HG03520 (cell line): ENCODE results near the gene KCNG1.

Experiments
- ATAC-seq: cut with Tn5 transposase; IDR thresholded peaks from one replicate; pipeline ENCODE4 v1.9.1; 2021; ENCODE audit warnings: mild to moderate bottlenecking, moderate library complexity; ENCODE audit not compliant: unreplicated experiment

The KCNG1 gene

DNA sequence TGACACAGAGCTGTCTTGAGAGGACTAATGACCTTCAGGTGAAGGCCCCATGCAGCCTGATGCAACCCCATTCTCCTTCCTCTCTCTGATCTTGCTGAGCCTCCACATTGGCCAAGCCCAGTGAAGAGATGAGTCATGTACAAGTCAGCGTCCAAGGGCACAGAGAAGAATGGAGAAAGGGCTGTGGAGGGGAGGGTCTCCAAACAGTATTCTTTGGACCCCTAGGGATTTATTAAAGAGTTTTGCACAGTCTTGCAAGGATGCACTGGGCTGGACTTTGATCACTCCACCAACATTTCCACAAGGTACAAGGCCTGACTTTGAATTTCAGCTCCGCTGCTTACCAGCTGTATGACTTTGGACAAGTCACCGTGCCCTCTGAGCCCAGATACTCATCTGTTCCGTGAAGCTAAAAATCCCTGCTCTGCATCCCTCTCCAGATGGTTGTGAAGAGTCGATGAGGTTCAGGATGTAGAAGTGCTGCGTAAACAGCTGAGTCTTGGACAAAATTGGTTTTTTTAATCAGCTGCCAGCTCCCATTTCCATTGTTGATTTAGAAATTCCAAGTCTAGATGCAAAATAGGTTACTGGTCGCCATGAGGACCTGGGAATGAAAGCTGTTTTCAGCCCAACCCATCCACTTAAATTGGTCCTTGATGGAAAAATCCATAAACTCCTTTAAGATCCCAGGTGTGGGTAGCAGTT, 14.1 kb upstream of the KCNG1 start:
- no peak for ATAC-seq

DNA sequence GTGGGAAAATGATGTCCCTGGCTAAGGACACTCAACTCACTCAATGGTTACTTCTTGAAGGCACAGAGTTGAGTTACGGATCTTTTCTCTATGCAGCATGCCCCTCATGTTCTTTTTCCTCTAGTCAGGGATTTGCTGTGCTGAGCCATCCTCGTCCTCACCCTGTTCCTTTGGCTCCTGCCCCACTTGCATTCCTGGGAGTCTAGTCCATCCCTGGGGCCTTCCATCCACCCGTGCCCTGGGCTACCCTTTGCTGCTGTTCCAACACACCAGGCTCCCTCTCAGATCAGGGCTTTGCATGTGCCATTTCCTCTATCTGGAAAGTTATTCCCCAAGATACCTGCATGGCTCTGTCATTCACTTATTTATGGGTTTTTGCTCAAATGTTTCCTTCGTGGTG, 13.3 kb upstream of the KCNG1 start:
- no peak for ATAC-seq

DNA sequence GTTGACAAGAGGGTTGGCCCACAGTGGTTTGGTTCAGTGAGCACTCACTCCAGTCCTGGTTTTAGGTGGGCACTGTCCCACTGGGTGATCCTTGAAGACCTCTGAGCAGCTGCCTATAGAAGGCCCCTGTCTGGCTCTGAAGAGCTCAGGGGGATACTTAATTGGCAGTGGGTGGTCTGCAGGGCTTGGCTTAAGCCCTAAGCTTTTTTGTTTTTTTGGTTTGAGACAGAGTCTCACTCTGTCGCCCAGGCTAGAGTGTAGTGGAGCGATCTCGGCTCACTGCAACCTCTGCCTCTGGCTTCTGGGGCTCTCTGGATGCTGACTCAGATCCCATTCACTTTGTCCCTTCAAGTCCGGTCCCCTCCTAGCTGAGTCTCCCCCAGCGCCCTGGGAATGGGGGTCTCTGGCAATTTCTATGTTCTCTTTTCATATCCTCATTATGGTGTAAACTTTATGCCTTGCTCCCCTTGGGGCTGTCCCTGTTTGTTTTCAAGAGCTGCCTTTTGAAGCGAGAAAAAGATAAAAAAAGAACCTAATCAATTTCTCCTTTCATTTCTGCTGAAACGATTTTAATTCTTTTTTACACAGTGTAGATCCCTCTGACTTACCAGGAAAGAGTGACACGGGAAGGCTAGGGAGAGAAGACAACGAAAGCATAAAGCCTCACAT, 12.2 kb upstream of the KCNG1 start:
- ATAC-seq = no peak

DNA sequence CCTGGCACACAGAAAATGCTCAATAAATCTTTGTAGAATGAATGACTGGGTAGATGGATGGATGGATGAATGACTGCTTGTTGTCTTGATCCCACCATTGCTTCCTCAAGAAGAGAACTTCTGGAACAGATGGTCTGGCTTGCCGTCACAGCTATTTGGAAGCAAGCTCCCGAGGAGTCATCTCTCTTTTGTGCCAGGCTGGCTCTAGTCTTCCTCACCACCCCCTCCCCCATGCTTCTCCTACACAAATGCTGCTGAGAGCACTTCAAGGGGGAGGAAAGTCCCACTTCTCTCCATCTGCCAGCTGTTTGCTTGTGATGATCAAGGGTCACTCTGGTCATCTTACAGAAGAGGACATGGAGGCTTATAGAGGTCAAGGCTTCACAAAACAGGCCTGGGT, 11.6 kb upstream of the KCNG1 start:
- ATAC-seq = no peak

DNA sequence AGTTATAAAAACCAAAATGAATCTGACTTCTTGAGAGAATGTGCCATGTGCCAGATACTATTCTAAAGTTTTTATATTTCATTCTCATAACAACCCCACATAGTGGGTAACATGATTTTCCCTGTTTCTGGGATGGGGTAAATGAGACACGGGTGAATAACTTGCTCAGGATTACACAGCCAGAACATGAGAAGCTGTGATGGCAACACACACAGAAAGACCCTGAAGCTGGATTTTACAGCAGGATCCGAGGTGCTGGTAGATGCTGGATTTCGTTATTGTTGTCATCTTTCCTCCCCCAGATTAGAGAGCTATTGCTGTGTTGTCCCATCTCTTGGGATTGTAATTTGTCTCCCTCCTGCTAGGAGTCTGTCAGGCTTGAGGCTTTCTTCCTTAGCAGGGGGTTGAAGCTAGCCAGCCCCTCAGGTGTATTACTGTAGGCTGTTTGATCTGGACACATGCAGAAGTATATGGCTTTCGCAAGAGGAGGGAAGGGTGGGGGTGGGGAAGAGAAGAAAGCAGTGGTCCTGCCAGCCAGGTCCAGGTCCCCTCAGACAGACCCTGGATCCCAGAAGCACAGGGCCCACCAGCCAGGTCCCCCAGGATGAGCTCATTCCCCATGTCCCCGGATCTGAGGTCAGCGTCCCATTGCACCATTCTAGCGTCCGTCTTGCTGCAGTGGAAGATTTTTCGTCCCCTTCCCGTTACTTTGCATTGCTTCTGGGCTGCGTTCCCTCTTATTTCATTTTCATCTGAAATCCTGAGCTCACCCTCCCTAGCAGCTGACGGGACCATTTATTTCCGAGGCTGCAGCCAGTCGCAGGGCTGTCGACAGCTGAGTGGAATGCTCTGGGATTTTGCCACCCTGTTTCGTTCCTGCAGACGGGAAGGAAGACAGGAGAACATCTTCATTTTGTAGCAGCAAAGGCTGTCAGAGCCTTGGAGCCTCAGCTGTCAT, 7.3 kb upstream of the KCNG1 start:
- ATAC-seq = no peak

DNA sequence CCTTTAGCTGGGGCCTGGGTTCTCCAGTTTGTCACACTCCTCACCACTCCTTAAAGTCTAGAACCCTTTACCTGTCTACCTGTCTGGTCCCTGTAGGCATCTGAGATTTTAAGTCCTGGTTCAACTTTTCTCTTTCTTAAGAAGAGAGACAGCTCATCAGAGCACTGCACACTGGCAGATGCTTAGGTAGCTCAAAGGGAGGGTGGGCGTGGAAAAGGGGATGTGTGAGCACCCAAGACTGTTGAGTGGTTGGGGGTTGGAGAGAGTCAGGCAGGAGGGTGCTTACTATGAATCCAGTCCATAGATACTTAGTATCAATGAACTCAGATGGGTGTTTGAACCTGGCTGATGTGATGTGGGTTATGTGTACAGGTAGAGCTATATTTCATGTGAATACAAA, 6.6 kb upstream of the KCNG1 start:
- ATAC-seq = no peak

DNA sequence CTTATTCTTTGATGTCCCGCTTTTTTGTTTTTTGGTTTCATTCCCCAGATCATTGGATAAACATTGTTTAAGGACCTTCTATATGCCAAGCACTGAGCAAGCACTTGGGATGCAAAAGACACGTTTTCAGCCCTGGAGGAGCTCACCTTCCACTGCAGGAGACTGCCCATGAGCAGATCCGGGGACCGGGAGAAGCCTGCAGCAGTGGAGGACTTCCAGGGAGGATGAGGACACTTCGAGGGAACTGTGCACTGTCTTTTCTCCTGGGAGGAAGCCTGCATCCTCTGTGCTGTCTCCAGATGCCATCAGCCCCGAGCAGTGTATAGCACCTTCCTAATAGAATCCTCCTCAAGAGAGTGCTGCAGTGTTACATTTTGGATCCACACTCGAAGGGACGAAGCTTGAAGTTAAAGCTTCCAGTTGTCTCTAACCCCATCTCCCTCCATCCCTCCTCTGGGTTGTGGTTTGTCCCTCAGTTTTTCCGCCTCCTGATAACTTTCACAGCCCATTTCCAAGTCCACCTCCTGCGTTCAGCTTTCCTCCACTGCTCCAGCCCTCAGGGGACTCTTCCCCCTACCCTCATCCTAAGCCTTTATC, 5.8 kb upstream of the KCNG1 start:
- no peak for ATAC-seq

DNA sequence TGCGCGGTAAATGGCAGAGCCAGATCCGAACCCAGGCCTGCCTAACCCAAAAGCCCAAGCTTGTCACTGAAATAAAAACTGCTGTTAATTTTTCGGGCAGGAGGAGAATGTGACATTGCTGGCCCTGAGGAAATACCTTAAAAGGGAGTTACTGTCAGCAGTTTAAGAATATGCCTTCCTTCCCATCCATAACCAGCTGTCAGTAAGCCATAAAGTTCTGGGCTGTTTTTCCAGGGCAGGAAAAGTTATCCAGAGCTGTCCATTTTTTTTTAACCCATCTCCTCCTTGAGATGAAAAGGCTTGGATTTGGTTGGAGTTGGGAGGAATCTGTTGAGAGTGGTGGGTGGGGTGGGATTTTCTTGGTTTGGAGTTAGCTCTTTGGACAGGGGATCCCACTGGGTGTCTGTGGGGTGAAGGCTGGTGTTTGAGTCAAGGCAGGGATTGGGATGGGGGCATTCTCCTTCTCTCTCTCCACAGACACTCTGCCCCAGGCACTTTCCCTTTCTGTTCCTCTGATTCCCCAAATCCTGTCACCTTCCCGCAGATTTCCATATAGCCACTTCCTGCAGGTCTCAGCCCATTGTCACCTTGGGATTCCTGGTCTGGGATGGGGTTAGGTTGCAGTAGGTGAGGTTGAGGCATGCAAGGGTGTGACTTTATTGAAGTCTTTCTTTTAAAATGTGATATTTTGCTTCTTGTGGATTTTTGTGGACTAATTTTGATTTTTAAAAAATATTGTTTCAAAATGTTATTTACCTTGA, 4.3 kb upstream of the KCNG1 start:
- no peak for ATAC-seq

DNA sequence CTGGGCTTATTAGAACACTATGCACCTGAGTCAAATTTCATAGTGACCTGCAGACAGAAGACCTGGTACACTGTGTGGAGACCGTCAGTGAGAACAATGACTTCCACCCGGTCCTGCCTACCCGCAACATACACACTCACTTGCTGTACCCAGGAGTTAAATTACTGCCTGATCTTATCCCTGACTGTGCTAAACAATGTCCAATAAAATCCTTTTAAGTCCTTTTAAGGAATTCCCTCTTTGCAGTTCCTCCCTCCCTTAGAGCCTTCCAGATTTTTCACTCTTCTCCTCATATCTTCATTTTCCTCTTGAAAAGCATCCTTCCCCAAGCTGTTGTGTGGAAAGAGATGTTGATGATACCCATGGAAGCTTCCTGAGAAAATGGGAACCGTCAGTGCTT, 3.4 kb upstream of the KCNG1 start:
- no peak for ATAC-seq

DNA sequence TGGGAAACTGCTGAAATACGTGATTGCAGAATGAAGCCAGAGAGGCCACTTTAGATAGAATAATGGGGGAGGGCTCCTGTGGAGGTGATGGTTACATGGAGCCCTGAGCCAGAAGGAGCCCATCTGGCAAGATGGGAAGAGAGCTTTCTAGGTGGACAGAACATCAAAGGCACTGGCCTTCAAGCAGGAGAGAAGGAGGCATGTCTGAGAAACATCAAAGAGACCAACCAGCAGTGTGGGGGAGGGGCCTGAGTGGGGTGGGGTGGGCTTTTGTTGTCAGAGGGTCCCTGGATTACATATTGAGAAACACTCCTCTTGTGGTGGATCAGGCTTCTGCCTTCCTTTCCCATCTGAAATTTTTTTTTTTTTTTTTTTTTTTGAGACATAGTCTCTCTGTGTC, 1.9 kb upstream of the KCNG1 start:
- no peak for ATAC-seq

DNA sequence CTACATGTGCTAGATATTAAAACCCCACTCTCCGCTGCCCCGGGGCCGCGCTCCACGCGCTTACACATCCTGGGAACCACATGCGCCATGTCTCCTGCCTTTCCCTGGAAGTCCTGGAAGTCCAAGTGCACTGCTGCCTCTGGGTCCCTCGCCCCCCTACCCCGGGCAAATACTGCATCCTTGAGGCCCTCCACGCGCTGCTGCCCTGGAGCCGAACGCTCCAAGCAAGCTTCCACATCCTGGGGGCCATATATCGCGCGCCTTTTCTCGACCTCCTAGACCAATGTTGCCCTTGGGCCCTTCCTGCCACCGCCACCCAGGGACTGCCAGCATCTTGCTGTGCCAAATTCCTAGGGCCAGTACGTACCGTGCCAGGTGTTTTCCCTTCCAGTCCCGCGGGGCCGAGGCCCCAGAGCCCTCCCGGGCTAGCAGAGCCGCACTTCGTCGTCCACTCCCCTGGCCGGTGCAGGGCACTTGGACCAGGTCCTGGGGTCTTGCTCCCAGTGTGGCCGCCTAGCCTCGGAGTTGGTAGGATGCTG, 779 bp upstream of the KCNG1 start:
- ATAC-seq = no peak

DNA sequence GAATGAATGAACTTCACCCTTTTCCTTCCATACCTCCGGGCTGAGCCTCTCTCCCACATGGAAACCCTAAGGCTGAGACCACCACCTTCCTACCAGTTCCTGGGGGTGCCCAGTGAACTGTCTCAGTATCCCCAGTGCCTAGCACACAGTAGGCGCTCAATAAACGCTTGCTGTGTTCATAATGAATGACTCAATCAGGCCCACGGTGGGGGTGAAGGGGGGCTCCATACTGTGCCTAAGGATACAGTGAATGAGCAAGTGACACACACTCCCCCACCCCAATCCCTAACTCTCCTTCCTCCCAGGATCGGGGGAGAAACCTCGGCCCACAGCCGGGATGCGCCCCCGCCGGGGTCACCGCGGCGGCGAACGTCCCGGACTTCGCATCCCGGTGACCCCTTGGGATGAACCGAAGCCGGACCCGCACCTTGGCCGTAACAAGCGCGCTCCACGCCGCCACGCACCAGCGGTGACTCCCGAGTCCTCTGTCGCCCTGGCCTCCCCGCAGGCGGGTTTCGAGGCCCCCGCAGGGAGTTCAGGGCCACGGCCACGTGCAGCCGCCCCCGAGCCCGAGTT, 592 bp downstream of the KCNG1 start:
- ATAC-seq = no peak

DNA sequence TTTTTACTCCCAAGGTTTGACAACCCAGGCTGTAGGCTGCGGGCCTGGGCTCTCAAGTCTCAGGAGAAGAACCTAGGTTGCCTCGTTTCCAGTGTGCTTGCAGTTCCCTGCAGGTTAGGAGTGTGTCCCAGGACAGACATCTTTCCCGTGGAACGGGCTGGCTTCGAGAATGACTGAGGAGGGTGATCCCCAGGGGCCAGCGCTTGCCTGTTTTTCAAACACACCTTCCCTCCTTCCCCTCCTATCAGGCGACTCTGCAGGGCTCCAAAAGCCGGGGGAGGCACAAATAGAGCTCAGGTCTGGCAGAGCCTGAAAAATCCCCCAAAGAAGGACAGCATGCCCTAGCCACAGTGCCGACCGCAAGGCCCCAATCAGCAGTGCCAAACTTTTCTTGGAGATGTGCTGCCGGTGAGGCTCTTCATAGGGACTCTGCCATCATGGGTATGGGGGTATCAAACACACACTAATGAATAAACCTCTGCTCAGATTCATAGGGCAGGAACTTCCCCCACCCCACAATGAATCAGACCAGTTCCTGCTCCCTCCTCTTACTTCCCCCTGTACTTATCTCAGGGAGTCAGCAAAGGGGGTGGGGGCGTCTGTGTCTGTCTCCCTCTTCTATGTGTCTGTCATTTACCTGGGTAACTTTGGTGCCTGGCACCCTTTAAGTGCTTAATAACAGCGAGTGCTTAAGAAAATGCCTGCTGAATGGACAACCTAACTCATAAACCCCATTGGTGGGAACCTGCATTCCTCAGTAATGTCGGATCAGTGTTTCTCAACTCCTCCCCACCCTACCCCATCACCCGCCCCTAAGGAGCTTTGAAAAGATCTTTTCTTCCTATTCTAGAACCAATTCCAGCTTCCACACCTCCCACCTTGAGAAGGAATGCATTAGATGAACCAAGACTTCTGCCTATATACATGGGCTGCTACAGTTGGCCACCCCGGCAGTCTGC, 1.6 kb downstream of the KCNG1 start:
- ATAC-seq = no peak

DNA sequence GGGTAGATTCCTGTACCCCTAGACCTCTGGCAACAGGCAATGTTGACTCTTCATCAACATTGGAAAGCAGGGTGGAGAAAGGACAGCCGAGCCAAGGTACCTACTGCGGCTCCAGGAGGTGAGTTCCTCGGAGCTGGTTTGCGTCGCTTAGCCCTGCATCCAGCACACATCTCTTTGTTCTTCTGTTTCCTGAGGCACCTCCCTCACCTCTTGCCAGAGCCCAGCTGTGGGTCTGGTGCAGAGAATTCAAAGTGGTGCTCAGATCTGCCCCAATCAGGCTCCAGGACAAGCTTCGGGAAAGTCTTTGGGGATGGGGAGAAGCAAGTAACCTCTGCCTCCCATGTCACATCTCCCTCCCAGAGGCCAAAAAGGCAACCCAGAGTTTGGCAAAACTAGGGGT, 2.2 kb downstream of the KCNG1 start:
- ATAC-seq = no peak

DNA sequence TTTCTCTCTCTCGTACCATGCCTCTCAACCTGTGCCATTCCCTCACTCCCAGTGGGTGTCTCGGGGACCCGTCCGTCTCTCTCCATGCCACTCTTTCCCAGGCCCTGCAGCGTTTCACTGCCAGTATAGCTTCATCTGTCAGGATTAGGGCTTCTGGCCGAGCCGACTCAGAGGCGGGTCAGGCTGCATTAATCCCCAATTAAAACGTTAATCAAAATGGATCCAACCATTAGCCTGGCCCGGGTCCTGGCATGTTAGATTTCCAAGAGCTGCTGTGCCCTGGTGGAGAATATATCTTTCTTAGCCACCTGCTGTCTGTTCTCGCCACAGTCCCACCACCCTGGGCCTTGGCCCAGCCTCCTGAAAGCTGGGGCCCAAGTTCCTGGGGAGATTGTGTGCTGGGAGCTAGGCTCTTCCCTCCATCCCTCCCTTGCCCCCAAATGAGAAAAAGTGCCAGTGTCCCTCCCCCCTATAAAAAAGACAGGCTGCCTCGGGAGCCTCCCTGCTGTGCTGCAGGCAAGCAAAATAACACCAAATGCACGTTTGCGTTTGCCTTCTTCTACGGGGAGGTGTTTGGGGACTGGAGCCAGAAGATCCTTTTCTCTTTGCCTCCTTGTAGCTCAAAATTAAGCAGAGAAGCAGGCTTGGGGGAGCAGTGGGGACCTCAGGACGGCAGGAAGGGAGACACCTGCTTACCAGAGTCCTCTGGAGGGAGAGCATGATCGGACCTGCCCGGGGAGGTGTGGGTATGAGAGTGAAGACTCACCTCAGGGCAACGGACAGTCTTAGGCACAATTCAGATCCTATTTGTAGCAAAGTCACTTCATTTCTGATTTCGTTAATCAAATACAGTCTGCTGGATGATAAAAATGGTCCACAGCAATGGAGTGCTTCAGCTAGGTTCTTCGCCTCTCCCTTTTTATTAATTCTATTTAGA, 3.0 kb downstream of the KCNG1 start:
- no peak for ATAC-seq

DNA sequence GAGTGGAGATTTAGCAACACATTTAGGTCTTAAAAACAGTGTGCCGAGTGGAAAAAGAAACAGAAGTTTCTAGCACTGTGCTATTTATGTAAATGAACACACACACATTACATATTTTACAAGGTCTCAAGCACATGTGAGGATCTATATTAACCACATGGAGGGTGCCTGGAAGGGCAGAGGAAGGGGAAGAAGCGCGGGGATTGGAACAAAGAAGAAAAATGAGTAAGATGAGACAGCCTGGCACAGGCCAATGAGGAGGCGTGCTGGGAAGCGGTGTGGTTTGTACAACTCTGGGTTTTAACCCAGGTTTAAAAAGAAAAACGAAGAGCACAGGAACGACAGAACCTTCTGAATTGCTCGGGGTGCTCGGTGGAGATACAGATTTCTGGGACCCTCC, 5.7 kb downstream of the KCNG1 start:
- no peak for ATAC-seq

DNA sequence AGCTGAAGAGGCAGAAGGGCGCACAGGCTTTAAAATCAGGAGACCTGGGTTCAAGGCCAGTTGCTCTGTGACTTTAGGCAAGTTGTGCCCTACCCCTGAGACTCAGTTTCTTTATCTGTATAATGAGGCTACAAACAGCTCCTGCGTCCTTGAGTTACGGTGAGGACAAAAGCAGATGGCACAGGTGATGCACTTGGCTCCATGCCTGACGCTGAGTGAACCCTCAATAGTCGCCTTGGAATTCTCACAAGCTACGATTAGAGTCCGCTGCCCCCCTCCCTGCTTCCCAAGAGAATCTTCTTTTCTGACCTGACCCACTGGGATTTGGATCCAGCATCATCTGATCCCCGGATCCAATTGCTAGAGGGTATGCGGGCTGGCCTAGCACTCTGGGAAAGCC, 6.4 kb downstream of the KCNG1 start:
- no peak for ATAC-seq
